Mucosa of stomach (tissue), 1 donor: Measurements from ENCODE around the gene STK4.

Source experiments
- H3K27me3 ChIP-seq: one replicate; pipeline ENCODE4 v1.7.0; 2013; ENCODE audit warnings: mild to moderate bottlenecking, low read length; ENCODE audit not compliant: control insufficient read depth, insufficient read depth
- H3K36me3 ChIP-seq: one replicate; pipeline ENCODE4 v1.7.0; 2013; ENCODE audit warnings: low read length; ENCODE audit not compliant: control insufficient read depth, insufficient read depth
- H3K4me1 ChIP-seq: one replicate; pipeline ENCODE4 v1.7.0; 2013; ENCODE audit warnings: mild to moderate bottlenecking, low read length; ENCODE audit not compliant: control insufficient read depth, insufficient read depth
- H3K4me3 ChIP-seq: one replicate; pipeline ENCODE4 v1.7.0; 2013; ENCODE audit warnings: low read length
- H3K9ac ChIP-seq: one replicate; pipeline ENCODE4 v1.7.0; 2013; ENCODE audit warnings: mild to moderate bottlenecking, low read length, moderate library complexity
- H3K9me3 ChIP-seq: one replicate; pipeline ENCODE4 v1.7.0; 2013; ENCODE audit warnings: mild to moderate bottlenecking, low read length, moderate library complexity; ENCODE audit not compliant: control insufficient read depth
- donor health status: Pancreatic carcinoma.

Gene STK4

GRCh38 chr20:45039475-45039820 is 73.1 kb downstream of the STK4 start:
- no peaks in the 10 kb centered on the region for H3K36me3 ChIP-seq
- no peak overlapping the region for H3K9ac ChIP-seq
- no peak overlapping the region for H3K4me3 ChIP-seq
- H3K27me3 ChIP-seq = no peaks in the 10 kb centered on the region
- H3K9me3 ChIP-seq = no peaks in the 10 kb centered on the region
- peaks cover 10% of the 10 kb centered on the region for H3K4me1 ChIP-seq

- H3K36me3 ChIP-seq = no peaks in the 10 kb centered on the region
- no peak overlapping the region for H3K4me3 ChIP-seq
- peaks cover 10% of the 10 kb centered on the region for H3K4me1 ChIP-seq
- no peak overlapping the region for H3K9ac ChIP-seq
- H3K27me3 ChIP-seq = no peaks in the 10 kb centered on the region
- H3K9me3 ChIP-seq = no peaks in the 10 kb centered on the region
Observed at GRCh38 chr20:45041464-45042337, 75.4 kb downstream of the STK4 start.

GRCh38 chr20:45042978-45043377 is 76.7 kb downstream of the STK4 start:
- H3K4me1 ChIP-seq = no peaks in the 10 kb centered on the region
- H3K9ac ChIP-seq = no peak overlapping the region
- no peaks in the 10 kb centered on the region for H3K9me3 ChIP-seq
- H3K36me3 ChIP-seq = no peaks in the 10 kb centered on the region
- no peaks in the 10 kb centered on the region for H3K27me3 ChIP-seq
- no peak overlapping the region for H3K4me3 ChIP-seq

- no peaks in the 10 kb centered on the region for H3K27me3 ChIP-seq
- H3K9ac ChIP-seq = no peak overlapping the region
- no peak overlapping the region for H3K4me3 ChIP-seq
- H3K9me3 ChIP-seq = no peaks in the 10 kb centered on the region
- no peaks in the 10 kb centered on the region for H3K36me3 ChIP-seq
- H3K4me1 ChIP-seq = no peaks in the 10 kb centered on the region
Observed at GRCh38 chr20:45044084-45044573, 77.8 kb downstream of the STK4 start.

- Histone ChIP-seq H3K27me3 (no peaks in the 10 kb centered on the region), H3K4me1 (no peaks in the 10 kb centered on the region), H3K4me3 (no peak overlapping the region), H3K36me3 (no peaks in the 10 kb centered on the region), H3K9ac (no peak overlapping the region), H3K9me3 (no peaks in the 10 kb centered on the region)
Observed at GRCh38 chr20:45044601-45045000, 78.3 kb downstream of the STK4 start.

- Histone ChIP-seq H3K4me3 (no peak overlapping the region), H3K27me3 (no peaks in the 10 kb centered on the region), H3K4me1 (no peaks in the 10 kb centered on the region), H3K9ac (no peak overlapping the region), H3K36me3 (no peaks in the 10 kb centered on the region), H3K9me3 (no peaks in the 10 kb centered on the region)
Observed at GRCh38 chr20:45047581-45048119, 81.3 kb downstream of the STK4 start.

GRCh38 chr20:45049438-45049837 is 83.1 kb downstream of the STK4 start:
- H3K9ac ChIP-seq = no peak overlapping the region
- no peaks in the 10 kb centered on the region for H3K27me3 ChIP-seq
- H3K4me3 ChIP-seq = no peak overlapping the region
- H3K4me1 ChIP-seq = no peaks in the 10 kb centered on the region
- no peaks in the 10 kb centered on the region for H3K36me3 ChIP-seq
- no peaks in the 10 kb centered on the region for H3K9me3 ChIP-seq

GRCh38 chr20:45049904-45050471 is 83.7 kb downstream of the STK4 start:
- Histone ChIP-seq H3K9ac (no peak overlapping the region), H3K36me3 (no peaks in the 10 kb centered on the region), H3K4me3 (no peak overlapping the region), H3K27me3 (no peaks in the 10 kb centered on the region), H3K4me1 (no peaks in the 10 kb centered on the region), H3K9me3 (no peaks in the 10 kb centered on the region)

GRCh38 chr20:45051204-45052060 is 85.1 kb downstream of the STK4 start:
- H3K4me3 ChIP-seq = no peak overlapping the region
- no peaks in the 10 kb centered on the region for H3K36me3 ChIP-seq
- no peak overlapping the region for H3K9ac ChIP-seq
- no peaks in the 10 kb centered on the region for H3K27me3 ChIP-seq
- peaks cover 3% of the 10 kb centered on the region for H3K4me1 ChIP-seq
- no peaks in the 10 kb centered on the region for H3K9me3 ChIP-seq

GRCh38 chr20:45052698-45053429 is 86.6 kb downstream of the STK4 start:
- Histone ChIP-seq H3K27me3 (no peaks in the 10 kb centered on the region), H3K4me3 (no peak overlapping the region), H3K9ac (no peak overlapping the region), H3K9me3 (no peaks in the 10 kb centered on the region), H3K4me1 (peaks cover 10% of the 10 kb centered on the region), H3K36me3 (no peaks in the 10 kb centered on the region)
